ENCODE measurements around the gene FNTB.
"Not testable (repeated sequence)": the region's sequence is repeated elsewhere in the genome, so short reads cannot be mapped to it uniquely, and the experiment has no call there.

Gene FNTB

DNA sequence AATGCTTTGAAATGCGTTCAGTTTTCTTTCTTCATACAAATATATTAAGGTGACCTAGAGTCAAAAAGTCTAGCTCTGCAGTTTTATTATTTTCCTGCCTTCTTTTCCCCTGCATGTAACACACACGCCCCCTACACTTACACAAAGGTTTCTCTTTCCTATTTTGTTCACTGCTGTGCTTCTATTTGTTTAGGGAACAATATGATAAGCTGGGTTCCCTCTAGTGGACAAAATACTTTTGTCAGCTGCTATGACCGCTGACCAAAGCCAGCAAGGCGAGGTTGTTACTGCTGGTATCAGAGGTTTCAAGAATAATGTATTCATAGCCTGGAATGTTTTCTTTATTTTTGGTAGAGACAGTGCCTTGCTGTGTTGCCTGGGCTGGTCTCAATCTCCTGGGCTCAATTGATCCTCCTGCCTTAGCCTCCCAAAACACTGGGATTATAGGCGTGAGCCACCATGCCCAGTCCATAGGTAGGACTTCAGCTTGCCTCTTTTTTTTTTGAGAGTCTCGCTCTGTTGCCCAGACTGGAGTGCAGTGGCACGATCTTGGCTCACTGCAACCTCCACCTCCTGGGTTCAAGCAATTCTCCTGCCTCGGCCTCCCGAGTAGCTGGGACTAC lies 33.4 kb downstream of the FNTB start:
- peak; percentile 14 to 16 for DNase-seq

DNA sequence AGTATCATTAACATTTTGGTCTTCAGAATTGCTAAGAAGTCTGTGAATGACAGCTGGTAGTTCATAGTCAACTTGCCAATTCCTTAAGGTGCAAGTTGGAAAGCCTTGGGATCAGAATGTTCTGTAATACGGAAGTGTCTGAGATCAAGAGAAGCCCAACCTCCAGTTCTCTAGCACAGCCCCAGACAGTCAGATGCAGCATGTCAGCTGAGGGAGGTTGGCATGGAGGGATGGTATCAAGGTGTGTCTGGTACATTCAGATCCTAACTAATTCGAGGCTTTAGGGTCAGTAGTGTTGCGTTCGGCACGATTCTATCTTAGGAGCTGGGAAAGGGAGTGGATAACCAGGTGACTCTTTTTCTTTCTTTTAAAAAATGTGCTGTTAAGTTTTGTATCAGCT lies 38.3 kb downstream of the FNTB start:
- DNase-seq = no peak

DNA sequence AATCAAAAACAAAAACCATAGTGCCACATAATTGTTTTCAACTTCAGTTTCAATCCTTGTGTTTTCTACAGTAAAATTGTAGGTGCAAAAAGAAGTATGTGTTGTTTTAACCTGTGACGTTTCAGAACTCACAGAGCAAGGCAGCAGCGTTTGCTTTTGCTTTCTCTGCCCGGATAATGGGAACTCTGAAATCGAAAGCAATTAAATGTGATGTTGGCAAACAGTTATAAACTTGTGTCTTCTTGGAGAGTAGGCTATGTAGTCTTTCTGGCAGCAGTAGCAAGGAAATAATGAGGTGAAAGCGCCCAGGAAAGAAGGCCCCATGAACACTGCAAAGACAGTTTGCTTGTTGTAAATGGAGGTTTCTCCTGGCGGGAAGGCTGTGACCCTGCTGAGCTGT lies 39.1 kb downstream of the FNTB start:
- DNase-seq = no peak

DNA sequence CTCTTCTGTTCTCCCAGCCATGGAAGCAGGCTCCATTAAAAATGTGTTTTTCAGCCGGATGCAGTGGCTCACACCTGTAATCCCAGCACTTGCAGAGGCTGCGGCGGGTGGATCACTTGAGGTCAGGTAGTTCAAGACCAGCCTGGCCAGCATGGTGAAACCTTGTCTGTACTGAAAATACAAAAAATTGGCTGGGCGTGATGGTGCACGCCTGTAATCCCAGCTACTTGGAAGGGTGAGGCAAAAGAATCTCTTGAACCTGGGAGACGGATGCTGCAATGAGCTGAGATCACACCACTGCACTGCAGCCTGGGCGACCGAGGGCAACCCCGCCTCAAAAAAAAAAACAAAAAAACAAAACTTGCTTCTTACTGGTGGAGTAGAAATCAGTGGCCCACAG lies 39.8 kb downstream of the FNTB start:
- DNase-seq = no peak

DNA sequence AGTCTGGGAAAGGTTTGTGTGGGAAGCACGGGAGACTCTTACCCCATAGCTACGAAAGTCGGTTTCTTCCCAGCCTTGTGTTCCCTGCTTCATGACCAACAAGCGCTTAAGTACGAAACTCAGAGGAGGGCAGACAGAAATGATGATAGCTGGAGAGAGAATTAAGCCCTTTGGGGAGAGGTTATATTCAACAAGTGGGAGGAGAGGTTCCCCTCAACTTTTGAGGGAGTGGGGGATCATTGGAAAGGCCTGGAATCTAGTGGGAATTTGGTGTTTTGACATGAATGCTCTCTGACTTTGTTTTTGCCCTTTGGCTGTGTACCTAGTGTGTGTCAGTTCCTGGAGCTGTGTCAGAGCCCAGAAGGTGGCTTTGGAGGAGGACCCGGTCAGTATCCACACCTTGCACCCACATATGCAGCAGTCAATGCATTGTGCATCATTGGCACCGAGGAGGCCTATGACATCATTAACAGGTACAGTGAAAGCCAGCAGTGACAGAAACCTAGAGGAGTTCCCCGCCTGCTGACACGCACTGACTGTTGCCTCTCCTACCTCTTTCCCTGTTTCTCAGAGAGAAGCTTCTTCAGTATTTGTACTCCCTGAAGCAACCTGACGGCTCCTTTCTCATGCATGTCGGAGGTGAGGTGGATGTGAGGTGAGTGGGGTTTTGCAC lies 40.6 kb downstream of the FNTB start:
- DNase-seq = no peak

DNA sequence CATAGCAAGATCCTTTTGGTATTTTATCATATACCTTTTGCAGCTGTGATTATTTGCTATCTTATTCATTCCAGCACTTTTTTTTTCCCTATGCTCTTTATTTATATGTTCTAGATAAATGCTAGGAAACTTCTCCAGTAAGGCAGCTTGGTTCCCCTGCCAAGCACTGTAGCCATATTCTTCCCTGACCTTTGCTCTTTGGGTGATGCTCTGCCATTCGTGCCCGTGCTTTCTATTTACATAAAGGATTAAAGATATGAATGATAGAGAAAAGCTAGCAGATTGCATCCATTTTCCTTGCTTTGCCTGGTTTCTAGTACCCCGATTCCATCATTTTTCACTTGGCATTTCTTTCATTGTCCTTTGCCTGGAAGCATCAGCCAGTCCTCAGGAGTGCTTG lies 42.2 kb downstream of the FNTB start:
- DNase-seq = no peak

DNA sequence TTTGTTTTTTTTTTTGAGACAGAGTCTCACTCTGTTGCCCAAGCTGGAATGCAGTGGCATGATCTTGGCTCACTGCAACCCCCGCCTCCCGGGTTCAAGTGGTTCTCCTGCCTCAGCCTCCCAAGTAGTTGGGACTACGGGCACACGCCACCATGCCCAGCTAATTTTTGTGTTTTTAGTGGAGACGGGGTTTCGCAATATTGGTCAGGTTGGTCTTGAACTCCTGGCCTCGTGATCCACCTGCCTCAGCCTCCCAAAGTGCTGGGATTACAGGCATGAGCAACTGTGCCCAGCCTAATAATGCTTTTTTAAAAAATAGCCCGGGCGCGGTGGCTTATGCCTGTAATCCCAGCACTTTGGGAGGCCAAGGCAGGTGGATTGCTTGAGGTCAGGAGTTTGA lies 44.6 kb downstream of the FNTB start:
- DNase-seq = not testable (repeated sequence)

DNA sequence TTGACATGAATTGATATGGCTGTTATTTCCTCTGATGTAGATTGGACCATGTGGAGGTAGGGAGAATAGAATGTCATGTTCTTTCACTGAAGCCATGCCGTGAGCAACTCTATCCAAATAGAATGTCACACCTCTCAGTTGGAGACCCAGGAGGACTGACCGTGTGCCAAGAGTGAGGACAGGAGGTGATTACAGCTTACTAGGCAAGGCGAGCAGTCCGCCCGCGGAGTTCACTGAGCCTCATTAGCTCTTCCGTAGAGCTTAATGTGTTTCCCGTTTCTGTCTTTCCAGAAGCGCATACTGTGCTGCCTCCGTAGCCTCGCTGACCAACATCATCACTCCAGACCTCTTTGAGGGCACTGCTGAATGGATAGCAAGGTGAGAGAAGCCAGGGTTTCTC lies 45.6 kb downstream of the FNTB start:
- DNase-seq = no peak

DNA sequence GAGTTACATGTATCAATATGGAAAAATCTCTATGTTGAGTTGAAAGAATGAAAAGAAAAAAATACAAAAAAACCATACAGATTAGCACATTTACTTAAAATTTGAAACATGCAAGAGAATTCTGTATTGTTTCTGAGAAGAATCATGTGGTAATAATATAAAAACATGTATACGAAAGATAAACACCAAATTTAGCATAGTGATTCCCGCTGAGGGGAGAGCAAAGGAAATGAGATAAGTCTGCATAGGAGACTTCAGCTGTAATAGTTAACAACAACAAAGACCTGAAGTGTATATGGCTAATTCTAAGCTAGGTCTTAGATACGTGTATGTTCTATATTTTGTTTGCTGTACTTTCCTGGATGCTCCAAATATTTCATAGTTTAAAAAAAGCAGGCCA lies 46.5 kb downstream of the FNTB start:
- no peak for DNase-seq

DNA sequence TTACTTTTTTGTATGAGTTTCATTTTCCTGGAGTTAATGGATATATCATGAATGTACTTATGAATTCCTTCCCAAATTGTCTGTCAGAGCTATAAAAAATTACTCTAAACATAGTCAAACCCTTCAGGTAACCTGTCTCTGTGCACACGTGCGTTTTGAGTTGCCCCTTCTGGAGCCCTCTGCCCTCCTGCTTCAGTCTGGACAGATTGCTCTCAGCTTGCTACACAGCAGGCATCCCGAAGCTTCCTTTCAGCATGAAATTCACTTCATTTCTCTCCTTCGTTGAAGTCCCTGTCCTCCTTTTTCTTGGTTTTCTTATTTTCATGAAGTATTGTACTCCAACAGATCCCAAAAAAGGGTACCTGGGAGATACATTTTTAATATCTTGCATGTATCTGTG lies 47.3 kb downstream of the FNTB start:
- no peak for DNase-seq

DNA sequence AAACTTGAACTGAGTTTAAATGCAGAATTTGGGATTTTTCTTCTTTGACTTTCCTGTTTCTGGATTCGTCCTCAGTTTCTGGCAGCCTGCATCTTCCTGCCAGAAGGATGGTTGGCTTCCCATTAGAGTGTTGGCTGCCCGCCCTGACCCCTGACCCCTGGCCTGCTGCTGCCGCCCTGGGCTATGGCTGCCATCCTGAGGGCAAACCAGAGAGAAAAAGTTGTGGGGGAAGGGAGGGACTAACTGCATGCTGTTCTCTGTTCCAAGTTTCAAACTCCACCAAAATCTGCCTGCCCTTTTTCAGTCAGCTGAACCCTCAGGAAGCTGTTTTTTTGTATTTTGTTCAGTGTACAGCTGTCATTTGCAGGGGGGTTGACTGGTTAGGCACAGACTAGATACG lies 48.4 kb downstream of the FNTB start:
- no peak for DNase-seq

DNA sequence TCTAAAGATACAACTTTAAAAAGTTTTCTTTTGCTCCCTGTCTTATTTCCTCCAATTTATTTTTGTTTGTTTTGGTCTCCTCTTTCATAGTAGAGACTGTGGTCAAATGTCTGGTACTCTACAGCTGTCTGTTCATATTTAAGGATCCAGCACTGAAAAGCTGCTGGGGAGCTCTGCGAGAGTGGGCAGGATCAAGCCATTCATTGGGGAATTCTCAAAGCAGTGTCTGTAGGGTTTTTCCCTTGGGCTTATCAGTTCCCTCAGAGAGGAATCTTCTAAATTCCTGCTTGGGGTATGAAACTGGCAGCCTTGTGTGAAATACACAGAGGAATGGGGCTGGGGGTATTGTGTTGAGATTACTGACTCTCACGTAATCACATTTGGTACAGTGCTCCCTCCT lies 52.3 kb downstream of the FNTB start:
- no peak for DNase-seq

DNA sequence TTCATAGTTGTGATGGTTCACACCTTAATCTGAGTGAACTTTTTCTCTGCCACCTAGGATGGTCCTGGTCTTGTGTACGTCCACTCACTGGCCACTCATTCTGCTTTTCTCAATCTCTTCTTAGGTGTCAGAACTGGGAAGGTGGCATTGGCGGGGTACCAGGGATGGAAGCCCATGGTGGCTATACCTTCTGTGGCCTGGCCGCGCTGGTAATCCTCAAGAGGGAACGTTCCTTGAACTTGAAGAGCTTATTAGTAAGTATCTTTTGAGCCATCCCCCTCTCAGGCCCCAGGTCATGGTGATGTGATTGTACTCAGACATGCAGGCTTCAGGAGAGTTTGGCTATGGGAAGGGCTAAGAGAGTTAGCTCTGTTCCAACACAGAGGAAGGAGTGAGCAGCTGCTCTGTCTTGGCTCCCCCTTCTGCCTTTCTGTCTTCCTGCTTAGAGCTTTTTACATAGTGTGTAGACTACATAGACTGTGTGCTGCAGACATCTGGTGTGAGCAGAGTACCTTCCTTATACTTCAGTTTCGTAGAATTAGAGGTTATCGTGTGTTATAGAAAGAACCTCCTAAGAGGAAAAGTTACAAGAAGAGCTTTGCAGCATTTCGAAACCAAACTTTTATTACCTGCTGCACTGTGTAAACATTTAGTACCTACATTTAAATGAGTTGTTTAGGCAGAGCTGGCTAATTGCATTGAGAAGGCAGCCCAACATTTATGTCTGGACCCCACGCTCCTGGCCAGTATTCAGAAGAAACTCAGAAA lies 54.2 kb downstream of the FNTB start:
- DNase-seq = no peak

DNA sequence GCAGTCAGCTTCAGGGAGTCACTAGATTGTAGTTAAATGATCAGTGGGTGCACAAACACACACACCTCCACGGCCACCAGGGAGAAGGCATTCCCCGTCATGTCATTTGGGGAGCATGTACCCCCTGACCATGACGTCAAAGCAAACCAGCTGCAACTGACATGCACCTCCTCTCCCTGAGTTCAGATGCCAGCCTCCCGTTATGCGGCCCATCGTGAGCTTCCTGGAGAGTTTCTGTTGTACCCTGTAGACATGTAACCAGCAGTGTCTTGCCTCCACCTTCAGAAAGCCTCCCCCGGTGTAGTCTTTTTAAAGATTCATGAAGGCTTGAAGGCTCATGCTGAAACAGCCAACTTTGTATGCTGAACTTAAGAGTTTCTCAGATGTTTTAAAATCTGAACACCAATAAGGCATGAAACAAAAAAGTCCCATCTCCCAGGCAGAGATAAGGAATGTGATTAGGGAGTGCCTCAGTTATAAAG lies 54.8 kb downstream of the FNTB start:
- no peak for DNase-seq

DNA sequence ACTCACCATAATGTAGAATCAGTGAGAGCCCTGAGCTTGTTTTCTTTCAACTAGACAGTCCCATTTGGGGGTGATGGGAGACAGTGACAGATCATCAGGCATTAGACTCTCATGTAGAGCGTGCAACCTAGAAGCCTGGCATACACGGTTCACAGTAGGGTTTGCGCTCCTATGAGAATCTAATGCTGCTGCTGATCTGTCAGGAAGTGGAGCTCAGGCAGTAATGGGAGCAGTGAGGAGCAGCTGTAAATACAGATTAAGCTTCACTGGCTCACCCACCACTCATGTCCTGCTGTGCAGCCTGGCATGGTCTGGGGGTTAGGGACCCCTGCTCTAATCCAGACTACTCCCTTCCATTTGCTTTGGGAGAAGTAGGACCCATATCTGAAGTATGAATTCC lies 55.6 kb downstream of the FNTB start:
- no peak for DNase-seq

DNA sequence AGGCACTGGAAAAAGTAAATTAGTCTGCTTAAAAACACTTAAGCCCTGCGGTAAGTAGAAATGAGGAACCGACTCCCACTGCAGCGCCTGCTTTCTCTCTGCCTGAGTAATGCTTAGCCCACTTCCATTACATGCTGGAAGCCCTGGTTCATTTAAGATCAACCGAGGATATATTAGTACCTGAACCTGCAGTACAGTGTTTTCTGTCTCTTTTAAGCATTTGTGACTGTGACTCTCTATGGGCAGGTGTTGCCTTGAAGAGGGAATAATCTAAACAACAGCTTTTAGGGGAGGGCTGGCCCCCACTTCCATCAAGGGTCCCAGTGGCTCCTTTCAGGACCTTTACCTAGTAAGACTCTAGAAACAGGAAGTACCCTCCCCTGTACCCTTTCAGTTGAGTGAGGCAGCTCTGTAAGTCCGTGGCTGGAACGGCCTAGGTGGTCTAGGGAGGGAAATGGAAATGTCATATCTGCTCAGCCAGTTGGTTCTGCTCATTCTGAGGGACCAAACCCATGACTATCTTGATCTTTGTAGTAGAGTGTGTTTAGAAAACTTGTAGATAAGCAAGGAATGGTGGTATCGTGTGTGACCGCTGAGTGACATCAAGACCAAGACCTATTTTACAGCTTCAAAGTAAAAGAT lies 56.2 kb downstream of the FNTB start:
- DNase-seq = no peak

DNA sequence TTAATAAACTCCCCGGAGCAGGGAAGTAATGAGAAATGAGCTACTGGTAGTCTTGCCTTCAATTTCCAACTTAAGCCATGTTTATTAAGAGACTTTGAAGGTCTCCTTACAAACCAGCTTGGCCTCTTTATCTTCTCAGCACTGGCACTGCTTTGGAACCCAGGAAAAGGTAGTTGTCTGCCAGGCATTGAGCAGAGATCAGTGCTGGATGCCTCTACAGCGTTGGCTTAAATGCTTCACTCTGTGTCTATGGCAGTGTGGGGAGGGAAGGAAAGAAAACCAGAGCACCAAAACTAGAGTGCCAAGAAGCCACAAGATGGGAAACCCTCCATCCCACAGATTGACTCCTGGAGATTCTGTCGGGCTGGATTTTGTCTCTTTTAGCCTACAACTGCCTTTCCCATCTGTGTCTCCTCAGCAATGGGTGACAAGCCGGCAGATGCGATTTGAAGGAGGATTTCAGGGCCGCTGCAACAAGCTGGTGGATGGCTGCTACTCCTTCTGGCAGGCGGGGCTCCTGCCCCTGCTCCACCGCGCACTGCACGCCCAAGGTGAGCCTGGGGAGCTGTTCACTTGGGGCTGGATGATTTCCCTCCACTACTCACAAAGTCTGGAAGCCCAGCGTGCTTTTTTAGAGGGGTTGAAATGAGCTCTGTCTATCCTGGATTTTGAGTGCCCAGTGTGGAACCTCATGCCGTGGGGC lies 57.3 kb downstream of the FNTB start:
- no peak for DNase-seq

DNA sequence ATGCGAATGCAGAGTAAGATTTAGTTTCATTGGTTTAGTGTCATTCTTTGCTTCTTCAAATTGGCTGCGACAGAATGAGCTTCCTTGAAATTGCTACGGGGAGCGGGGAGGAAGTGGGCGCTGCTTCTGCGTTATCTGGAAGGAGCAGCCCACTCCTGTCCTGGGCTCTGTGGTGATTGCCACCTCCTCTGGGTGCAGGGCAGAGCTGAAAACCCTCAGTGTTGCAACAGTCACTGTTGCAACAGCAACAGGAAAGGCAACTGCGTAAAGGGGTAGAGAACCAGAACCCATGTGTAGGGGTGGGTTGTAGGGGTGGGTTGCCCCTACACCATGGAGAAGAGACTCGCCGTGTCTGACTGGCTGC lies 57.9 kb downstream of the FNTB start:
- DNase-seq = no peak

DNA sequence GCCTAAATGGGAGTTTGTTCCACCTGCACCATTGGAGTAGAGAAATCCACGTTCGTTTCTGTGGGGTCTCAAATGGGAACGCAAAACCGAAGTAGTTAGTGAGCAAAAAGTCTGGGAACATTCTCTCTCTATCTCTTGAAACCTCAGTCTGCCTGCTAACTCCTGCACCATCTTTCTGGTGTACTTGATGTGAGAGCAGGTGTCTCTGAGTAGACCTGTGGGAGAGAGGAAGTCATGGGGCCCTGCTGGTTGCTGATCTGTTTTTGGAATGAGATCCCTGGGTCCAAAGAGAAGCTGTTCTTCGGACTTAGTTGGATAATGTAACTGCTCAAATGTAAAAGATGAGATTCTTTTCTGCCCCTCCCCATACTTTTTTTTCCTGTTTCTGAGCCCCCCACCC lies 58.3 kb downstream of the FNTB start:
- DNase-seq = no peak

DNA sequence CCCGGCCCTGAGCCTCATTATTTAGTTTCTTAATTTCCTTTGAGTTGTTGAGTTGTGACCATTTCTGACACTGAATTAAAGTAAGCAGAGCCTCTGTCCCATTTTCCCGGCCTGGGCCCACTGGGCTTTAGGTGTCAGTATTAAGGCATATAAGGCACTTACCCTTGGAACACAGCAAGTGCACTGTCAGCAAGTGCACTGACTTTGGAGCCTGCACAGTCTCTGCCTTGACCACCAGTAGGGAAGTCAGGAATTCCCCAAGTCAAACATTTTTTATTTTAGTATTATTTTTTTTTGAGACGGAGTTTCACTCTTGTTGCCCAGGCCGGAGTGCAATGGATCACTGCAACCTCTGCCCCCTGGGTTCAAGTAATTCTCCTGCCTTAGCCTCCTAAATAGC lies 59.0 kb downstream of the FNTB start:
- DNase-seq = no peak

DNA sequence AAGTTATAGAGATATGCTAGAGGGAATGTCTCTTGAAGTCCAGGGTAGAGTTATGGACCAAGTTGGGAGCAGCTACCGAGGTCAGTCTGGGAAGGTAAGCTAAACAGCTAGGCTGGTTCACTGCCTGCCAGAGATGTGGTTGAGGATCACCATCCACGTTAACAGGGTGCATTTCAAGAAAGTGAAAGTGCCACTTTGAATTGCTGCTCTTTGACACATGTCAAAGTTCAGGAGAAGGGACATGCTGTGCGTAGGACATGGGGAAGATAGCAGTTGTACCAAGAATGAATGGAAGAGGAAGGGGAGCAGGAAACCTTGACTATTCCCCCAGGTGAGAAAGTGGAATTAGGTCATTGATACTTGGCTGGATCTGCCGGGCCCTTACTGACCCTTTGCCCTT lies 66.1 kb downstream of the FNTB start:
- no peak for DNase-seq

DNA sequence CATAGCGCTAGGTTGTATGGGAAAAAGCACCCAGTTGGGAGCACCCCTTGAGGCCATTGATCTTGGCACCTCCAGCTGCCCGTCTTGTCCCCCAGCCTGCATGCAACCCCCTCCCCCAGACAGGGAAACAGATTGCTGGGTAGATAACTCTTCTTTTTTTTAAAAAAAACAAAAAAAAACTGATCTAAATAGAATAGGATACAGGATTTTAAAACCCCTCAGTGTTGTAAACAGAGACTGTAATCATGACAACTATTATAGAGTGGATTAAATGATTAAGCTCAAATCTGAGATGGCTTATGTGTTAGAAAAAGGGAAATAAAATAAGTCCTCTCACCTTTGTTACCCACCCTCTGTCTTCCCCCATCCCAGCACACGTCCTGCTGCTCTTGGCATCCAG lies 66.8 kb downstream of the FNTB start:
- no peak for DNase-seq

DNA sequence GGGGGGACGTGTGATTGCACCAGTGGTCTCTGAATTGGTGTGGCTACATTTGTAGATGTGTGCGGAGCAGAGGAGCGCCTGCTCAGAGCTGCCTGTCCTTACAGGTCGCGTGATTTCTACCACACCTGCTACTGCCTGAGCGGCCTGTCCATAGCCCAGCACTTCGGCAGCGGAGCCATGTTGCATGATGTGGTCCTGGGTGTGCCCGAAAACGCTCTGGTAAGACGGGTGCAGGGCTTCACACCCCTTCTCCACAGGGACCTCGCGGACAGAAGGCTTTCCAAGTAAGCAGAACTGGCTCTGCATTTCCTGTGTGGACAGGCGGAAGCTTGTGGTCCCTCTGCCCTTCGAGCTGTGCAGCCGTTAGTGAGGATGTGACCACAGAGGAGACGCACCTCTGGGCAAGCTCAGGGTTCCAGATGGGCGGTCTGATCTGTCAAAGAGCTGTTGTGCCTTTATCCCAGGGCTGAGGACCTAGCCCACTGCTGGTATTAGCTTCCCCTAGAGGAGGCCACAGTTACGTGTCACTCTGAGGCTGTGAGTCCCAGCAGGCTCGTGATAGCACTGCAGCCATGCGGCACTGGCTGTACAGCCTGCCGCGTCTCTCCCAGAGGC lies 67.9 kb downstream of the FNTB start:
- DNase-seq = no peak

Data from NCI-H1930 (cell line).